Heart right ventricle (tissue), 16 donors: ENCODE results near the gene ZDHHC11. TPM values are rescaled to one million over a fixed set of nuclear protein-coding genes. Genes with fewer than 3 reads are reported as not detected.
"Not testable (repeated sequence)": the region's sequence is repeated elsewhere in the genome, so short reads cannot be mapped to it uniquely, and the experiment has no call there.

ENCODE experiments used
- ATAC-seq, 8 donors: fragments of 200-7000 bp; cut with Tn5 transposase; one replicate each; pipeline ENCODE4 v1.9.1; 2020; ENCODE audit warnings: mild to moderate bottlenecking in 8 of 8, moderate library complexity in 8 of 8, moderate number of reproducible peaks in 1 of 8
- DNase-seq, 2 donors: peaks; one replicate each; pipeline ENCODE4 v3.0.0-alpha.2; 2020
- H3K27ac ChIP-seq, 10 donors: fragments of 200-600 bp; sonication (generic) in 2 of 10; one replicate each; pipeline versions ENCODE4 v1.5.0 to v1.8.0; 2020 to 2022; ENCODE audit warnings: mild to moderate bottlenecking in 3 of 10
- H3K27me3 ChIP-seq, 7 donors: fragments of 200-600 bp; one replicate each; pipeline ENCODE4 v1.8.0; 2021 to 2022; ENCODE audit warnings: mild to moderate bottlenecking in 2 of 7
- H3K36me3 ChIP-seq, 9 donors: fragments of 200-600 bp; sonication (generic) in 1 of 9; one replicate each; pipeline versions ENCODE4 v1.5.0 to v1.8.0; 2020 to 2022; ENCODE audit warnings: mild to moderate bottlenecking in 2 of 9
- H3K4me1 ChIP-seq, 9 donors: fragments of 200-600 bp; sonication (generic) in 1 of 9; one replicate each; pipeline versions ENCODE4 v1.5.0 to v1.8.0; 2020 to 2022; ENCODE audit warnings: mild to moderate bottlenecking in 4 of 9
- H3K4me3 ChIP-seq, 10 donors: fragments of 200-600 bp; sonication (generic) in 2 of 10; one replicate each; pipeline versions ENCODE4 v1.5.0 to v1.8.0; 2020 to 2022; ENCODE audit warnings: mild to moderate bottlenecking in 7 of 10, moderate library complexity in 2 of 10
- H3K9me3 ChIP-seq, 11 donors: fragments of 200-600 bp in 10 of 11; sonication (generic) in 2 of 11; one replicate each; pipeline versions ENCODE4 v1.5.0 to v1.8.0; 2013 to 2022; ENCODE audit warnings: mild to moderate bottlenecking in 2 of 11, control low read depth in 1 of 11, moderate library complexity in 1 of 11
- CTCF ChIP-seq, 9 donors: fragments of 200-600 bp; sonication (generic) in 2 of 9; IDR thresholded peaks; one replicate each; pipeline versions ENCODE4 v1.5.0 to v1.8.0; 2021 to 2022; ENCODE audit warnings: antibody characterized with exemption in 9 of 9, mild to moderate bottlenecking in 5 of 9, moderate library complexity in 1 of 9
- WGBS, 2 donors: extraction: QIAGEN DNeasy Blood & Tissue Kit; methylation state at CpG; one replicate each; pipeline ENCODE4 v1.1.7; 2013; ENCODE audit warnings: inconsistent platforms in 1 of 2; 5-methylcytosine and 5-hydroxymethylcytosine counted together
- intact Hi-C, 10 donors: fragments of 100-400 bp; cut with DNase I; formaldehyde crosslinking; loops; one replicate each; pipeline versions ENCODE4 v1.11.1 to v1.14.2; 2022
- polyA plus RNA-seq, 2 donors: library from polyadenylated mRNA; stranded (reverse); fragments of 200-250 nt; gene quantifications; one replicate each; pipeline ENCODE4 v1.2.3, GENCODE V29; 2013
- total RNA-seq, 10 donors: library from RNA; stranded (reverse); fragmentation: NEBNext Ultra II Directional in 3 of 10; extraction: Animal tissue kit (Norgen Biotek cat#: 25700) in 3 of 10; gene quantifications; one replicate each; pipeline versions ENCODE4 v1.2.1 to v1.2.4, GENCODE V29; 2021 to 2023
- donor health status: Arrhythmogenic right ventricular cardiomyopathy.
- donor health status: ischemic (EF 13 %, LVEDD 7.1; RV severe dilation, severe dysfunction).
- donor health status: healthy with polysubstance abuse.
- donor health status: DM: no; HTN: yes; CAD: no.
- donor health status: DM: no; HTN: no; CAD: no.
- donor health status: ischemic (EF 25% LVEDD 6.9; RV normal size, moderate dysfunction).
- donor health status: ischemic (EF 25% LVEDD 5.7; RV mildly dilated, moderate dysfunction).
- donor health status: healthy.
- donor health status: DM: yes; HTN: yes; CAD: no.
- donor health status: Ischemic cardiomyopathy.
- donor health status: ischemic (EF 35%, LVEDD 5.7; RV mildly dilated, moderate dysfunction).
- donor health status: nonischemic (EF 11% LVEDD 7.7; RV severe dilation, severe dysfunction).
- donor health status: DM: yes; HTN: yes; CAD: no.
- donor health status: PGD.
- donor health status: ischemic (EF 29% LVEDD 5.4; RV normal size, mild dysfunction).
- donor health status: nonischemic (EF 23%, LVEDD 6.1; RV moderate dilation, normal function).

The ZDHHC11 gene
- total and polyA plus RNA-seq, 12 donors: 7.8 to 54.7 (median 21.1) TPM

- WGBS, 2 donors: 91 to 92% methylated on average over 16 of the region's 16 CpGs
- intact Hi-C loops: no loop called here
- ATAC-seq: no peak
- Histone ChIP-seq H3K27ac (no peak overlapping the region), H3K9me3 (no peaks in the 10 kb centered on the region), H3K4me3 (no peak overlapping the region), H3K27me3 (peaks cover 0 to 3% (median 0%) of the 10 kb centered on the region in 7 donors), H3K36me3 (peaks cover 0 to 3% (median 0%) of the 10 kb centered on the region in 9 donors), H3K4me1 (no peaks in the 10 kb centered on the region)
- peak in 1 of 2 donors; percentile 3 for DNase-seq
- no peak for TF ChIP-seq CTCF (IDR thresholded peaks at IDR 0.05)
These were observed 6.0 kb upstream of the ZDHHC11 start for GRCh38 chr5:856531-857425.

- 76 to 78% methylated on average over 21 of the region's 21 CpGs for WGBS, 2 donors
- Histone ChIP-seq H3K36me3 (no peaks in the 10 kb centered on the region), H3K4me1 (no peaks in the 10 kb centered on the region), H3K9me3 (no peaks in the 10 kb centered on the region), H3K4me3 (no peak overlapping the region), H3K27me3 (peaks cover 0 to 5% (median 0%) of the 10 kb centered on the region in 7 donors), H3K27ac (no peak overlapping the region)
- no peak for TF ChIP-seq CTCF (IDR thresholded peaks at IDR 0.05)
- DNase-seq (peak in 1 of 2 donors; percentile 10), ATAC-seq (no peak)
- intact Hi-C loops: no loop called here
These were observed 5.2 kb upstream of the ZDHHC11 start for GRCh38 chr5:855771-856530.

- DNase-seq (peak in 1 of 2 donors; percentile 11), ATAC-seq (no peak)
- Histone ChIP-seq H3K9me3 (no peaks in the 10 kb centered on the region), H3K27ac (no peak overlapping the region), H3K27me3 (peaks cover 0 to 11% (median 7%) of the 10 kb centered on the region in 7 donors), H3K4me3 (no peak overlapping the region), H3K36me3 (no peaks in the 10 kb centered on the region), H3K4me1 (no peaks in the 10 kb centered on the region)
- TF ChIP-seq CTCF (IDR thresholded peaks at IDR 0.05): no peak
- intact Hi-C loops: no loop called here
- 89 to 90% methylated on average over 32 of the region's 32 CpGs for WGBS, 2 donors
These were observed 4.4 kb upstream of the ZDHHC11 start for GRCh38 chr5:854966-855743.

- peaks cover 0 to 18% (median 11%) of the 10 kb centered on the region in 7 donors for H3K27me3 ChIP-seq
- no peak overlapping the region for H3K4me3 ChIP-seq
- H3K36me3 ChIP-seq: no peaks in the 10 kb centered on the region
- H3K9me3 ChIP-seq: no peaks in the 10 kb centered on the region
- H3K27ac ChIP-seq: no peak overlapping the region
- peak in 1 of 2 donors; percentile 2 for DNase-seq
- no peak for ATAC-seq
- 84 to 85% methylated on average over 13 of the region's 13 CpGs for WGBS, 2 donors
- peaks cover 0 to 6% (median 0%) of the 10 kb centered on the region in 9 donors for H3K4me1 ChIP-seq
- no peak for TF ChIP-seq CTCF (IDR thresholded peaks at IDR 0.05)
- intact Hi-C loops: no loop called here
These were observed 3.4 kb upstream of the ZDHHC11 start for GRCh38 chr5:854217-854616.

GRCh38 chr5:853416-854090, 2.8 kb upstream of the ZDHHC11 start:
- intact Hi-C loops, H3K4me1 ChIP-seq, H3K36me3 ChIP-seq, H3K27ac ChIP-seq, DNase-seq, H3K9me3 ChIP-seq, ATAC-seq, H3K4me3 ChIP-seq: not testable (repeated sequence)
- peaks cover 0 to 20% (median 11%) of the 10 kb centered on the region in 7 donors for H3K27me3 ChIP-seq
- 86 to 89% methylated on average over 18 of the region's 18 CpGs for WGBS, 2 donors
